Brain microvascular endothelial cell (primary cell): Measurements from ENCODE around the gene CCDC102A.

Experiments
- DNase-seq: peaks from one replicate; pipeline ENCODE4 v3.0.0-alpha.2; 2020
- H3K27ac ChIP-seq: fragments of 250-450 bp; sonication (Bioruptor Pico); 2 replicates; pipeline ENCODE4 v1.5.1; 2020; ENCODE audit warnings: mild to moderate bottlenecking, moderate library complexity
- H3K27me3 ChIP-seq: fragments of 250-450 bp; sonication (Bioruptor Pico); replicated peaks from 2 replicates; pipeline ENCODE4 v1.5.1; 2020; ENCODE audit warnings: mild to moderate bottlenecking
- H3K36me3 ChIP-seq: fragments of 250-450 bp; sonication (Bioruptor Pico); replicated peaks from 2 replicates; pipeline ENCODE4 v1.5.1; 2020; ENCODE audit warnings: mild to moderate bottlenecking
- H3K4me3 ChIP-seq: 2 replicates; pipeline ENCODE4 v1.5.1; 2011; ENCODE audit warnings: low read depth, mild to moderate bottlenecking, control low read depth, low read length, moderate library complexity
- in situ Hi-C: cut with HindIII; loops from 2 replicates; pipeline ENCODE4 v1.10.0; 2017; ENCODE audit warnings: low sequenced_read_pairs, low pct_ligation_motif_present
- TF ChIP-seq, protein P1 (sequence below): IDR thresholded peaks from 2 replicates; pipeline ENCODE4 v1.5.1; 2011; ENCODE audit warnings: low read depth, mild to moderate bottlenecking, moderate library complexity, low read length, control low read depth, inconsistent platforms; ENCODE audit errors: missing control alignments

Gene CCDC102A

GRCh38 chr16:57537194-57537505, 779 bp upstream of the CCDC102A start:
- in situ Hi-C loops = no loop called here
- H3K4me3 ChIP-seq = peak overlapping the region; percentile 72
- H3K36me3 ChIP-seq = no peaks in the 10 kb centered on the region
- H3K27me3 ChIP-seq = peaks cover 3% of the 10 kb centered on the region
- no peak for DNase-seq
- TF ChIP-seq, protein P1, sequence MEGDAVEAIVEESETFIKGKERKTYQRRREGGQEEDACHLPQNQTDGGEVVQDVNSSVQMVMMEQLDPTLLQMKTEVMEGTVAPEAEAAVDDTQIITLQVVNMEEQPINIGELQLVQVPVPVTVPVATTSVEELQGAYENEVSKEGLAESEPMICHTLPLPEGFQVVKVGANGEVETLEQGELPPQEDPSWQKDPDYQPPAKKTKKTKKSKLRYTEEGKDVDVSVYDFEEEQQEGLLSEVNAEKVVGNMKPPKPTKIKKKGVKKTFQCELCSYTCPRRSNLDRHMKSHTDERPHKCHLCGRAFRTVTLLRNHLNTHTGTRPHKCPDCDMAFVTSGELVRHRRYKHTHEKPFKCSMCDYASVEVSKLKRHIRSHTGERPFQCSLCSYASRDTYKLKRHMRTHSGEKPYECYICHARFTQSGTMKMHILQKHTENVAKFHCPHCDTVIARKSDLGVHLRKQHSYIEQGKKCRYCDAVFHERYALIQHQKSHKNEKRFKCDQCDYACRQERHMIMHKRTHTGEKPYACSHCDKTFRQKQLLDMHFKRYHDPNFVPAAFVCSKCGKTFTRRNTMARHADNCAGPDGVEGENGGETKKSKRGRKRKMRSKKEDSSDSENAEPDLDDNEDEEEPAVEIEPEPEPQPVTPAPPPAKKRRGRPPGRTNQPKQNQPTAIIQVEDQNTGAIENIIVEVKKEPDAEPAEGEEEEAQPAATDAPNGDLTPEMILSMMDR = no peak
- H3K27ac ChIP-seq = no peak overlapping the region

GRCh38 chr16:57535680-57536305, 578 bp downstream of the CCDC102A start:
- peak overlapping the region; percentile 72 for H3K4me3 ChIP-seq
- peak overlapping the region; percentile 59 for H3K27ac ChIP-seq
- no peaks in the 10 kb centered on the region for H3K36me3 ChIP-seq
- H3K27me3 ChIP-seq = peaks cover 3% of the 10 kb centered on the region
- DNase-seq = peak; percentile 85
- TF ChIP-seq, protein P1 = peak; percentile 16
- in situ Hi-C loops = no loop called here

DNA sequence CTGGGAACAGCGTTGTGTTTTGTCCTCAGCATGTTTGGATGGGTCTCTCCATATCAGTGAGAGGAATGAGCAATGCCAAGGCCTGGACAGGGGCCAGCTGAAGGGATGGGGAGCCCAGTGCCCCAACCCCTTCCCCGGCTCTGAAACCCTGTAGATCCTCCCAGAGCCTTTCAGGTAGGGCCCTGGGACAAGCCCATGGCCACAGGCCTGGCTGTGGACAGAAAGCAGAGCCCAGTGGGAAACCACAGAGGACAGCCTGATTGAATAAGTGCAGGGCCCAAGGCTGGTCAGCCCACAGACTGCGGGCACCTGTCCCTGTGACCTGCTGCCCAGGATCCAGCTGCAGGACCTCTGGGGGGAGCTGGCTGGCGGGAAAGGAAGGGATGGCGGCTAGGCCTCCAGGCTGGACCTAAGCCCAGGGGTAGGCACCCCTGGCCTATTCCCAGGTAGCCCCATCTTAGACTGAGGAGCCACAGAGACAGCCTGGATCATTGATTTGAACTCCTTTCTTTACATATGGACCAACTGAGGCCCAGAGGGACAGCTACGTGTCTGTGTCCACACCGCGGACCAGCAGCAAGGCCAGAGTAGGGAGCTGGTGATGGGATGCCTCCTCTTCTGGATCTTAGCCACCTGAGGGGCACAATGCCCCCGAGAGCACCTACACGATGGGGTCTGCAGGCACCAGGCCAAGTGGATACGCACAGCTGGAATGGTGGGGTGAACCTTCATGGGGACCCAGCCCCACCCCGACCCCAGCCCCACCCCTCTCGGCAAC, 1.3 kb downstream of the CCDC102A start:
- DNase-seq = no peak
- in situ Hi-C loops = no loop called here
- TF ChIP-seq, protein P1 = no peak
- no peak overlapping the region for H3K27ac ChIP-seq
- H3K36me3 ChIP-seq = no peaks in the 10 kb centered on the region
- H3K4me3 ChIP-seq = peak overlapping the region; percentile 72
- H3K27me3 ChIP-seq = peaks cover under 1% of the 10 kb centered on the region

- H3K27ac ChIP-seq = no peak overlapping the region
- in situ Hi-C loops = no loop called here
- no peaks in the 10 kb centered on the region for H3K27me3 ChIP-seq
- TF ChIP-seq, protein P1 = no peak
- no peaks in the 10 kb centered on the region for H3K36me3 ChIP-seq
- DNase-seq = no peak
- H3K4me3 ChIP-seq = no peak overlapping the region
Observed at GRCh38 chr16:57534337-57534880, 2.0 kb downstream of the CCDC102A start.

- in situ Hi-C loops = no loop called here
- H3K27ac ChIP-seq = no peak overlapping the region
- H3K27me3 ChIP-seq = no peaks in the 10 kb centered on the region
- no peaks in the 10 kb centered on the region for H3K36me3 ChIP-seq
- H3K4me3 ChIP-seq = no peak overlapping the region
- TF ChIP-seq, protein P1 = no peak
- DNase-seq = no peak
Observed at GRCh38 chr16:57533431-57534336, 2.7 kb downstream of the CCDC102A start.
